Subcutaneous adipose tissue (tissue), 4 donors: ENCODE measurements around the gene LMNTD2. TPM values are rescaled to one million over a fixed set of nuclear protein-coding genes. Genes with fewer than 3 reads are reported as not detected.

Experiments
- total RNA-seq, 4 donors: library from RNA; depleted of rRNA; stranded (reverse); fragments of >200 nt; gene quantifications; one replicate each; pipeline ENCODE4 v1.1.0, GENCODE V29; 2016
- TF ChIP-seq, protein P1 (sequence below): fragments of 450-650 bp; IDR thresholded peaks from one replicate; pipeline ENCODE4 v1.5.1; 2016; ENCODE audit warnings: low read depth, mild to moderate bottlenecking, control low read depth, antibody characterized with exemption, moderate library complexity

The LMNTD2 gene
- total RNA-seq, 4 donors from 2014 or later = 0.65 to 2.4 (median 1.0) TPM

DNA sequence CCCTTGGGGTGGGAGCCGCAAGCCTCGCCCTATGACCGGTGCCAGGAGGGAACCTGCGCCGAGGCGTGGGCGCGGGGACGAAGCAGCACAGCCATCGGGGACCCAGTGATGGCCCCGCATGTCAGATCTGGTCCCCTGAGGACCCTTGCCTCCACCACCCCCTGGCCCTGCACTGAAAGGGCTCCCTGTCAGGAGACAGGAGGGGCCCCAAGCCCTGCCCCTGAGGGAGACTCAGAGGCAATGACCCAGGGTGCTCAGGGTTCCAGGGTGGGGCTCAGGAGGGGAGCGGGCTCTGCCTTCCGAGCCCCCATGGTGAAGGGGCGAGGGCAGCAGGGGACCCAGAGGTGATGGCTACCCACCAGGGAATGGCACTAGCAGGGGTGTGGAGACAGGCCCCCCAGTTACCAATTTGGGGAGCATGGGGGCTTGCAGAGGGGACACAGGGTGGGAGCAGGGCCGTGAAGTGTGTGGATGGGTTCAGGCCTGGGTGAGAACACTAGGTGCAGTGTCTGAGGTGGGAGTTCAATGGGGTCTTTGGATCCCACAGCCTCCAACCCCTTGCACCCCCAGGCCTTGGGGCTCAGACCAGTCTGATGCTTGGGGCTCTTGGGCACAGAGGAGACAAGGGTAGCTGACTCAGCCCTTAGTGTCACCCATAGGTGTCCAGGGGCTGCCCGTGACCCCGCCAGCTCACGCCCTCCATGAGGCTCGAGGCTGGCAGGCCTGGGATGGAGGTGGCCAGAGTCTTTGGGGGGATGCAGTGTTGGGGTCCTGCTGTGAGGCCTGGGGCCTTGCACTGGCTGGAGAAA is 22.7 kb downstream of the LMNTD2 start:
- TF ChIP-seq, protein P1, sequence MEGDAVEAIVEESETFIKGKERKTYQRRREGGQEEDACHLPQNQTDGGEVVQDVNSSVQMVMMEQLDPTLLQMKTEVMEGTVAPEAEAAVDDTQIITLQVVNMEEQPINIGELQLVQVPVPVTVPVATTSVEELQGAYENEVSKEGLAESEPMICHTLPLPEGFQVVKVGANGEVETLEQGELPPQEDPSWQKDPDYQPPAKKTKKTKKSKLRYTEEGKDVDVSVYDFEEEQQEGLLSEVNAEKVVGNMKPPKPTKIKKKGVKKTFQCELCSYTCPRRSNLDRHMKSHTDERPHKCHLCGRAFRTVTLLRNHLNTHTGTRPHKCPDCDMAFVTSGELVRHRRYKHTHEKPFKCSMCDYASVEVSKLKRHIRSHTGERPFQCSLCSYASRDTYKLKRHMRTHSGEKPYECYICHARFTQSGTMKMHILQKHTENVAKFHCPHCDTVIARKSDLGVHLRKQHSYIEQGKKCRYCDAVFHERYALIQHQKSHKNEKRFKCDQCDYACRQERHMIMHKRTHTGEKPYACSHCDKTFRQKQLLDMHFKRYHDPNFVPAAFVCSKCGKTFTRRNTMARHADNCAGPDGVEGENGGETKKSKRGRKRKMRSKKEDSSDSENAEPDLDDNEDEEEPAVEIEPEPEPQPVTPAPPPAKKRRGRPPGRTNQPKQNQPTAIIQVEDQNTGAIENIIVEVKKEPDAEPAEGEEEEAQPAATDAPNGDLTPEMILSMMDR = no peak

DNA sequence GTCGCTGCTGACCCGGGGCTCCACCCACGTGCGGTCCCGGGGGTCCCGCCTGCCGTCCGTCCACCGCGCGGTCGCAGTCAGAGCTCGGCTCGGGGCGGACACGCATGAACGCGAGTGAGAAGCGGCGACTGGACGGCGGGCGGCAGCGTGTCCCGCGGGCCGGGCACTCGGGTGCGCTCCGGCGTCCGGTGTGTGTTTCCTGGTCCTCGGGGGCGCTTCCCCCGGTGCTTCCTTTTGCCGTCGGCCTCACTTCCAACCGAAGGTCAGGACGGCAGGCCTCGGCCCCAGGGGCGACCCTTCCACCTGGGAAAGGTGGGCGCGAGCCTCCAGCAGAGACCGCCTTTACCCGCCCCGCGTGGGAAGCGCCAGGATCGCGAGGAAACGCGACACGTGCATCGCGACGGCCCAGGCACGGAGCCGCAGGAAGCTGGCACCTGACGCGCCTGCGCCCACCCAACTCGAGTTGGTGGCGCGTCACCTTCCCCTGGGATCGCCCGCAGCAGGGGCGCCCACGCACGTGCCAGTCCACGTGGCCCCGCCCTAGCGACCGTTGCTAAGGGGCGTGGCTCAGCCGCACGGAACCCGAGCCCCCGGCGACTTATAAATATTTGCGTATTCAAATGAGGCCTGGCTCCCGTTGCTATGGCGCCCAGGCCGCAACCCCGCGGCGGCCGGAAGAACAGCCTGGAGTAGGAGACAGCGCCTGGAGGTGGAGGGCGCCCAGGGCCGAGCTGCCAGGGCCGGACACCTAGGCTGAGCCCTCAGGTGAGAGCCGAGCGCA is 23.5 kb downstream of the LMNTD2 start, which contains the start of gene LRRC56:
Gene LRRC56 (plus strand): TSS at position 687 of the 781 bp plus-strand sequence. CDS start 3,158 bp downstream, outside the sequence.
- TF ChIP-seq, protein P1 = no peak

DNA sequence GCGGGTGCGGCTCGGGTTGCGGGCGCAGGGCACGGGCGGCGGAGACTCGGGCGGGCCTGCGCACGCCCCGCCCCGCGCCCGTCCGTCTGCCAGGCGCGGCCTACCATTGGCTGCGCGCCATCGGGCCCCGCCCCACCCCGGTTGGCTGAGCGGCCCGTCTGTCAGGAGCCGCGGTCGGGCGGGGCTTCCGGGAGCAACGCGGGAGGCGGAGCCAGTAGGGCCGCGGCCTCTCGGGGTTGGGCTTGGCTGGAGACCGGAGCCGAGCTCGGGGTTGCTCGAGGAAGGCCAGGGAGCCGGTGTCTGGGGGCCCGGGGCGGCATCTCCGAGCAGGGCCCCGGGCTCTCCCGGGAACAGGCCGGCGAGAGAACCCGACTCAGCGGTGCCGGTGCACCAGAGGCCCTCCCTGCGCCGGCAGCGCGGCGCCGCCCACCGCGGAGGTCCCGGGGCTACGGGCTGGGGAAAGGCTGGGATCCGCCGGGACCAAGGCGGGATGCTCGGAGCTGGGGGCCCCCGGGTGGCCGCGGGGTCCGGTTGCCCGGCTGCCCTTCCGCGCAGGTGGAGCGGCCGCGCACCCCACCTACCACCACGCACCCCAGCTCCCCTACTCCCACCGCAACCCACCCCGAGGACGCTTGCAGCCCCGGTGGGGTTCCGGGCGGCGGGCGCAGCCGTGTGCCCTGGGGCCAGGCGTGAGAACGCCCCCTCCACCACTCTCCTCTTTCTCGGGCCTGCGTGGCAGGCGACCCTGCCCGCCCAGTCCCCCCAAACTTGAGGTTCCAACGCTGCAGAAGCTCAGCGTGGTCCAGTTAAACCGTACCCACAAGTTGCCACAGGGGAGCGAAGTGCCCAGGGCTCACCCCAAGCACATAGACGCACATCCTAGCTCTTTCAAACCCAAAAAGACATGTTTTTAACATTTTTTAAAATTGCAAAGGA is 24.8 kb downstream of the LMNTD2 start, which contains the start of gene HRAS:
Gene HRAS (minus strand): TSS at position 58 of the 936 bp plus-strand sequence.
- TF ChIP-seq, protein P1 = no peak

DNA sequence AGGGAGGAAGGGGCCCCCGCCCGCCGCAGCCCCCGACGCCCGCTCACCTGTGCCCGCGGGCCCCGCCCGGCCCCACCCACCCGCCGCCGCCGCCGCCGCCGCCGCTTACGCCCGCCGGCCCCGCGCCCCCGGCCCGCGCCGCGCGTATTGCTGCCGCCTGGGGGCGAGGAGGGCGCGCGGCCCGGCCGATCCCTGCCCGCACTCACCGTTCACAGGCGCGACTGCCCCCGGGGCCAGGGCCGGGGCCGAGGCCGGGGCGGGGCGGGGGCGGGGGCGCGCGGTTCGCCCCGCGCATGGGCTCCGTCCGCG is 25.4 kb downstream of the LMNTD2 start:
- TF ChIP-seq, protein P1 = no peak

DNA sequence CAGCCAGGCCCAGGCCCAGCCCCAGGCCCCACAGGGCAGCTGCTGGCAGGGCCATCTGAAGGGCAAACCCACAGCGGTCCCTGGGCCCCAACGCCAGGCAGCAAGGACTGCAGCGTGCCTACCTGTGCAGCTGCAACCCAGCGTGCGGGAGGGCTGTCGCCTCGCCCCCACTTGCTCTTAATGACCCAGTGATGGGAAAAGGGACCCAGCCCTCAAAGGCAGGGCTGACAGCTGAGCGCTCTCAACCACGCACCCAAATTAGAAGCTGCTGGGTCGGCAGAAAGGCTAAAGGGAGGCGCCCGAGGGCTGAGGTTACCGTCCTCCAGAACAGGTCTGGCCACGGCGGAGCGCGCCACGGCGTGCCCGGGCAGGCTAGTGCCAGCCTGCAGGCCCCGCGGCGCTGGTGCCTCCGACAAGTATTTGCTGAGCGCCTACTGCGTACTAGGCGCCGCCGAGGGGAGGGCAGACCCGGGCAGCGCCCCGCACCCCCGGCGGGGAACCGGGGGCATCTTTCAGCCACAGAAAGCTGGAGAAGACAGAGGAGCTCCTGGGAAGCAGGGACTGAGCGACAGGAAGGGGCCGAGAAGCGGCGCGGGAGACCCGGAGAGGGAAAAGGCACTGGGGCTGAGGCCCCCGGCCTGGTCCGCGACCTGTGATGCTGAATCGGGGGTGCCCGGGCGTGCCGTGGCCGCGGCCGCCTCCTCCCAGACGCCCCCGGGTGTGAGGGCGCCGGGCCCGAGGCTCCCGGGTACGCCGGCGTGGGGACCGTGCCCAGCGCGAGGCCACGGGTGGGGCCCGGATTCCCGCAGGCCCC is 25.9 kb downstream of the LMNTD2 start:
- TF ChIP-seq, protein P1 = no peak

DNA sequence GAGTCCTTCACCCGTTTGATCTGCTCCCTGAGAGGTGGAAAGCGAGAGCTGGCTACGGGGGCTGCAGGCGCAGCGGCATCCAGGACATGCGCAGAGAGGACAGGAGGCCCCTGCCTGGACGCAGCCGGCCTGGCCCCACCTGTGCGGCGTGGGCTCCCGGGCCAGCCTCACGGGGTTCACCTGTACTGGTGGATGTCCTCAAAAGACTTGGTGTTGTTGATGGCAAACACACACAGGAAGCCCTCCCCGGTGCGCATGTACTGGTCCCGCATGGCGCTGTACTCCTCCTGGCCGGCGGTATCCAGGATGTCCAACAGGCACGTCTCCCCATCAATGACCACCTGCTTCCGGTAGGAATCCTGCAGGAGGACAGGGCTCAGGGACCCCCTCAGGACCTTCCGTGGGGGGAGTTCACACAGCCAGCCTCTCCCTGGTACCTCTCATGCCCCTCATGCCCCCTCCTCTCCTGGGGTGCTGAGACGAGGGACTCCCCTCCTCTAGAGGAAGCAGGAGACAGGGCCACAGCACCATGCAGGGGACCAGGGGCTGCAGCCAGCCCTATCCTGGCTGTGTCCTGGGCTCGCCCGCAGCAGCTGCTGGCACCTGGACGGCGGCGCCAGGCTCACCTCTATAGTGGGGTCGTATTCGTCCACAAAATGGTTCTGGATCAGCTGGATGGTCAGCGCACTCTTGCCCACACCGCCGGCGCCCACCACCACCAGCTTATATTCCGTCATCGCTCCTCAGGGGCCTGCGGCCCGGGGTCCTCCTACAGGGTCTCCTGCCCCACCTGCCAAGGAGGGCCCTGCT is 26.7 kb downstream of the LMNTD2 start:
- TF ChIP-seq, protein P1 = no peak
